Erythroblast (primary cell): ENCODE data around the gene DDX54.

Source experiments
- GATA1 ChIP-seq: IDR thresholded peaks from 2 replicates; pipeline ENCODE4 v1.6.1; 2011; ENCODE audit warnings: low read depth, mild to moderate bottlenecking, control low read depth, low read length, moderate library complexity
- POLR2A ChIP-seq: IDR thresholded peaks from 2 replicates; pipeline ENCODE4 v1.6.1; 2011; ENCODE audit warnings: mild to moderate bottlenecking, low read length

DNA sequence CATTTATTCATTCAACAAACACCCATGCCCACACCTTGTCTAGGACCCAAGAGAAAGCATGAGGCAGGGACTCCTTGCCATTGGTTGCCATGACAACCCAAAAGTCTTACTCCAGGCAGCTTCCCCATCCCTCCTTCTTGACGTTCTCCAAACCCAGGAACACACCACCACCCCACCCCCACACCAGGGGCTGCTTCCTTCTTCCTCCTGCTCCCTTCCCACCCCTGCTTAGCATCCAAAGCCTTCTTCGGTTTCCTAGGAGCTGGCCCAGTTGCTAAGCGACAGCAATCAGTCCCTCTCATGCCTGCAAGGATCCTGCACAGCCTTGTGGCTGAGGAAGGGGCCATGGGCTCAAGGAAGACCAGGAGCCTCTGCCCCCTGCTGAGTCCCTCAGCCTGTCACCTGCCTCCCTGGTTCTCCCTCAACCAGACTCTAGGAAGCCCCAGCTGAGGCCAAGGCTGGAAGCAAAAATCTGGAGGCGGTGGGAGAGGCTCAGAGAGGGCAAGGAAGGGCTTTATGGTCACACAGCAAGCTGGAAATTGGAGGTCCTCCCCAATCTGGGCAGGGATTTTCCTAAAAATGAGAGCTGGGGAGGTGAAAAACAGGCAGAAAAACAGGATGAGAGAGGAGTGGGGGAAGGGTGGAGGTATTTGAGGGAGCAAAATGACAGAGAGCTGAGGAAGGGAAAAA lies 65.2 kb downstream of the DDX54 start:
- TF ChIP-seq POLR2A (no peak), GATA1 (no peak)
